Measurements from ENCODE around the gene WNT9B. TPM values are rescaled to one million over a fixed set of nuclear protein-coding genes. Genes with fewer than 3 reads are reported as not detected.
A peak's percentile ranks its signal among the peaks of the same experiment; 100 is the strongest.

Gene WNT9B
- total and polyA plus RNA-seq, 2 of the 13 experiments (the other 11 are each of a cell fraction or from before 2014, with no cell fraction given) = not detected

DNA sequence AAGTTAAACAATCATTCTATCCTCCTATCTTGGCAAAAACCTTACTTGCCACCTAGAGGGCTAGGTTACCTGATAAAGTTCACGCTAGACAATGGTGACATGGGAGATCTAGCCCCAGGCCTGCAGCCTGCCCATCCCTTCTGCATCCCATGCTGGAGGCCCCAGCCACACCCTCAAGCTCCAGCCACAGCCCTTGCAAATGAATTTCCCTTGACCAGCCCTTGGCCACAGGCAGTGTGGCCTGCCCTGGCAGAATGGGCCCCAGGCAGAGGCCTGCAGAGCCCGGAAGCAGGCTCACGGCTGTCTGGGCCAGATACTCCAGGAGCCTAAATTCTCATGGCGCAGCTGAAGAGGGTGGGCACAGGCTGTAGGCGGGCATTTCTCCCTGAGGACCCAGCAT, 47.8 kb upstream of the WNT9B start:
- no peak overlapping the region for H3K4me2 ChIP-seq (ENCODE audit: low read depth, low read length)
- CTCF ChIA-PET (ENCODE audit: low intra/inter-chr PET ratio, low total read pairs) = no interaction called here

DNA sequence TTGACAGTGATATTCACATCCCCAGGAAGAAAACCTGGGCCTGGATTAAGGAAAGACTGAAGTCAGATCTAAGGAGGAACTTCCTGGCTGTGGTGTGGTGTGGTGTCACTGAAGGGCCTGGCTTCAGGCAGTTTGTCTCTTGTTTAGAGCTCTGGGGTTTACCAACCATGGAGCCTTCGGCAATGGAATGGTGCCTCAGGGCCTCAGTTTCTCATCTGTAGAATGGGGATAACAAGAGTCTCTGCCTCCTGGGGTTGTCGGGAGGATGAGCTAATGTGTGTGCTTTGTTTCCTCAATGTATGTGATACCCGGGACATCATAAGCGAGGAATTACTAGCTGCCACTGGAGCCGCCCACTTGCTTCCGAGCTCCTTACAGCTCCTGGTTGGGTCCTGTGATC, 45.6 kb upstream of the WNT9B start:
- BruUV-seq (replicated peaks) = no TSS peak
- Histone ChIP-seq H3K27ac (ENCODE audit: extremely low read length, insufficient read depth, low read length) (no peak overlapping the region), H3K4me1 (ENCODE audit: insufficient read depth, low read length) (no peaks in the 10 kb centered on the region), H3K27me3 (ENCODE audit: control insufficient read depth in 1 of 2, insufficient read depth in 2 of 2, low read length in 2 of 2) (peaks cover 3 to 39% of the 10 kb centered on the region in 2 experiments; a peak in 3 of 5 replicates), H3K4me3 (replicated peaks in 1 of 3; ENCODE audit: insufficient read depth in 1 of 3, low read depth in 2 of 3, low read length in 3 of 3) (no peak overlapping the region), H3K36me3 (replicated peaks in 1 of 2; ENCODE audit: control insufficient read depth in 1 of 2, insufficient read depth in 2 of 2, low read length in 2 of 2) (no peaks in the 10 kb centered on the region), H4K20me1 (ENCODE audit: insufficient read depth, low read length) (no peaks in the 10 kb centered on the region), H3K9ac (ENCODE audit: insufficient read depth, low read depth, low read length) (no peak overlapping the region), H3K4me2 (ENCODE audit: low read depth, low read length) (no peak overlapping the region), H3K79me2 (ENCODE audit: insufficient read depth, low read length) (no peaks in the 10 kb centered on the region), H3K9me3 (ENCODE audit: low read length) (no peaks in the 10 kb centered on the region), H2AFZ (ENCODE audit: low read length) (no peak overlapping the region)
- DNase-seq (ENCODE audit: low spot score) = no peak
- ATAC-seq = no peak
- FAIRE-seq = no peak
- CTCF ChIA-PET (ENCODE audit: low intra/inter-chr PET ratio, low total read pairs) = no interaction called here
- in situ Hi-C loops (cut with HindIII; ENCODE audit: extremely low pct_ligation_motif_present, low pct_unique_long_range_greater_than_20kb) (no loop called here), intact Hi-C loops (cut with micrococcal nuclease; ENCODE audit: unreplicated experiment) (no loop called here)
- 68% methylated on average over 6 of the region's 6 CpGs for WGBS (ENCODE audit: low lambda C conversion rate)
- POLR2A ChIA-PET = no interaction called here
- TF ChIP-seq ZNF629 (CRISPR knock-in tag; conservative IDR thresholded peaks at IDR 0.05) (peak; percentile 74), ZBTB37 (CRISPR knock-in tag; IDR thresholded peaks at IDR 0.05) (no peak), ZZZ3 (CRISPR knock-in tag; IDR thresholded peaks at IDR 0.05; ENCODE audit: borderline replicate concordance) (no peak)

More for the DNA sequence above, 47.8 kb upstream of the WNT9B start:
- in situ Hi-C loops (cut with HindIII; ENCODE audit: extremely low pct_ligation_motif_present, low pct_unique_long_range_greater_than_20kb) = no loop called here
- no peak for DNase-seq (ENCODE audit: low spot score)
- no peak; the same call in 1 of the 3 replicates for ATAC-seq
- H3K27ac ChIP-seq (ENCODE audit: extremely low read length, insufficient read depth, low read length) = no peak overlapping the region
- POLR2A ChIA-PET = no interaction called here
- BruUV-seq (replicated peaks) = no TSS peak
- H3K36me3 ChIP-seq (replicated peaks in 1 of 2; ENCODE audit: control insufficient read depth in 1 of 2, insufficient read depth in 2 of 2, low read length in 2 of 2) = no peaks in the 10 kb centered on the region
- WGBS (ENCODE audit: low lambda C conversion rate) = 11% methylated on average over 2 of the region's 5 CpGs
- H3K4me1 ChIP-seq (ENCODE audit: insufficient read depth, low read length) = no peaks in the 10 kb centered on the region
- H3K27me3 ChIP-seq (ENCODE audit: control insufficient read depth in 1 of 2, insufficient read depth in 2 of 2, low read length in 2 of 2) = peaks cover 1 to 27% of the 10 kb centered on the region in 2 experiments; a peak in 3 of 5 replicates
- TF ChIP-seq FOSL2 (CRISPR knock-in tag; IDR thresholded peaks at IDR 0.05) = no peak
- no peak overlapping the region for H2AFZ ChIP-seq (ENCODE audit: low read length)
- no peaks in the 10 kb centered on the region for H4K20me1 ChIP-seq (ENCODE audit: insufficient read depth, low read length)
- intact Hi-C loops (cut with micrococcal nuclease; ENCODE audit: unreplicated experiment) = no loop called here
- no peak for FAIRE-seq
- H3K79me2 ChIP-seq (ENCODE audit: insufficient read depth, low read length) = no peaks in the 10 kb centered on the region
- H3K9ac ChIP-seq (ENCODE audit: insufficient read depth, low read depth, low read length) = no peak overlapping the region
- no peak overlapping the region for H3K4me3 ChIP-seq (replicated peaks in 1 of 3; ENCODE audit: insufficient read depth in 1 of 3, low read depth in 2 of 3, low read length in 3 of 3)
- H3K9me3 ChIP-seq (ENCODE audit: low read length) = no peaks in the 10 kb centered on the region
